Endothelial cell of umbilical vein (primary cell): ENCODE data around the gene CCDC9.

Experiments used
- CTCF ChIP-seq, 2 donors: IDR thresholded peaks; 1 replicate in 1 of 2; 2 replicates in 1 of 2; pipeline ENCODE4 v1.5.1; 2011; ENCODE audit warnings: low read length in 2 of 2, mild to moderate bottlenecking in 2 of 2, moderate library complexity in 2 of 2, control low read depth in 1 of 2, inconsistent platforms in 1 of 2, low read depth in 1 of 2; ENCODE audit not compliant: insufficient read depth in 1 of 2; ENCODE audit errors: extremely low read depth in 1 of 2
- EZH2 ChIP-seq: IDR thresholded peaks from 2 replicates; pipeline ENCODE4 v1.6.1; 2012; ENCODE audit warnings: borderline replicate concordance, low read depth, mild to moderate bottlenecking, moderate library complexity, low read length, inconsistent platforms; ENCODE audit not compliant: severe bottlenecking
- JUN ChIP-seq: IDR thresholded peaks from 2 replicates; pipeline ENCODE4 v1.6.1; 2011; ENCODE audit warnings: borderline replicate concordance, low read depth; ENCODE audit not compliant: insufficient read length, insufficient read depth
- MAX ChIP-seq: IDR thresholded peaks from 2 replicates; pipeline ENCODE4 v1.6.1; 2011; ENCODE audit not compliant: insufficient read depth, insufficient read length
- POLR2A ChIP-seq: IDR thresholded peaks from 2 replicates; pipeline ENCODE4 v1.6.1; 2012; ENCODE audit warnings: low read depth, mild to moderate bottlenecking, control low read depth, low read length
- POLR2AphosphoS5 ChIP-seq: IDR thresholded peaks from 2 replicates; pipeline ENCODE4 v1.6.1; 2012; ENCODE audit warnings: low read depth, mild to moderate bottlenecking, control low read depth, low read length, moderate library complexity; ENCODE audit not compliant: insufficient read depth

- TF ChIP-seq POLR2AphosphoS5 (no peak), POLR2A (no peak), MAX (no peak), CTCF (IDR thresholded peaks at IDR 0.05; ENCODE audit: extremely low read depth in 1 of 2, insufficient read depth in 1 of 2, low read depth in 1 of 2, low read length in 2 of 2) (no peak), JUN (no peak), EZH2 (no peak)
Observed at GRCh38 chr19:47266401-47266941, 10.1 kb downstream of the CCDC9 start.
